ENCODE measurements around the gene TMEM72. TPM values are rescaled to one million over a fixed set of nuclear protein-coding genes. Genes with fewer than 3 reads are reported as not detected.

The TMEM72 gene
- total and polyA plus RNA-seq, 2 donors (not counting 3 experiments of a cell fraction or from before 2014, with no cell fraction given), result not detected

- Histone ChIP-seq H3K27me3 (ENCODE audit: control insufficient read depth in 2 of 2, insufficient read depth in 2 of 2, low read length in 2 of 2) (no peaks in the 10 kb centered on the region), H3K4me3 (replicated peaks in 1 of 3; ENCODE audit: insufficient read depth in 1 of 3, low read depth in 1 of 3, low read length in 3 of 3) (peak within 1 kb of the TSS; percentile 40 to 85 (median 74)), H3K27ac (ENCODE audit: insufficient read depth, low read depth, low read length) (peak within 1 kb of the TSS; percentile 57), H3K4me1 (ENCODE audit: control insufficient read depth, extremely low read depth, insufficient read depth, low read length) (peaks cover 11% of the 10 kb centered on the region), H3K9me3 (replicated peaks; ENCODE audit: control insufficient read depth, insufficient read depth, low read length) (no peaks in the 10 kb centered on the region), H3K79me2 (ENCODE audit: control insufficient read depth, insufficient read depth, low read length) (no peaks in the 10 kb centered on the region), H3K36me3 (ENCODE audit: control insufficient read depth in 2 of 2, extremely low read depth in 1 of 2, insufficient read depth in 2 of 2, low read length in 2 of 2) (no peaks in the 10 kb centered on the region), H3K4me2 (ENCODE audit: insufficient read depth, low read length) (peak within 1 kb of the TSS; percentile 65), H3K9ac (replicated peaks; ENCODE audit: extremely low read depth, insufficient read depth, low read length) (peak within 1 kb of the TSS; percentile 73), H3K9me1 (replicated peaks; ENCODE audit: control insufficient read depth, extremely low read depth, insufficient read depth, low read length) (no peaks in the 10 kb centered on the region), H2AFZ (ENCODE audit: low read depth, low read length) (peak within 1 kb of the TSS; percentile 100), H4K20me1 (replicated peaks; ENCODE audit: control insufficient read depth, extremely low read depth, insufficient read depth, low read length) (no peaks in the 10 kb centered on the region)
- ChIA-PET POLR2A (no interaction called here), CTCF (interaction anchor here (0.8 to 1.5 kb wide), 2 partner anchors 22 to 27 kb away, joined by 3 to 6 read pairs; no protein-coding TSS in a partner anchor)
- DNase-seq (ENCODE audit: low read depth, low spot score), result peak; percentile 90
- intact Hi-C loops (cut with micrococcal nuclease) (loop anchor here (1.0 kb wide), 2 partner anchors 16 to 42 kb away; no protein-coding TSS in a partner anchor), dilution Hi-C loops (cut with MboI; ENCODE audit: extremely low pct_ligation_motif_present, low sequenced_read_pairs) (no loop called here)
- TF ChIP-seq MYC (IDR thresholded peaks at IDR 0.05; ENCODE audit: low read depth, low read length) (no peak), POLR2A (IDR thresholded peaks at IDR 0.05; ENCODE audit: low read depth, low read length) (peak; percentile 82), GATA2 (IDR thresholded peaks at IDR 0.05; ENCODE audit: insufficient read depth, insufficient read length, low read depth, low read length) (no peak), POLR2AphosphoS5 (IDR thresholded peaks at IDR 0.05; ENCODE audit: insufficient read depth, low read depth, low read length) (peak; percentile 76), MAX (IDR thresholded peaks at IDR 0.05; ENCODE audit: insufficient read depth, insufficient read length) (no peak), FOS (IDR thresholded peaks at IDR 0.05; ENCODE audit: borderline replicate concordance, insufficient read depth, low read length) (no peak), CTCF (IDR thresholded peaks at IDR 0.05; ENCODE audit: extremely low read depth in 1 of 2, insufficient read depth in 1 of 2, low read depth in 1 of 2, low read length in 2 of 2) (no peak), EZH2 (IDR thresholded peaks at IDR 0.05; ENCODE audit: borderline replicate concordance, low read depth, low read length, severe bottlenecking) (no peak), JUN (IDR thresholded peaks at IDR 0.05; ENCODE audit: borderline replicate concordance, insufficient read depth, insufficient read length, low read depth) (no peak)
- TSS peak; percentile 52 for BruUV-seq (replicated peaks)
- peak; percentile 83 for FAIRE-seq
These were observed 48.3 kb downstream of the TMEM72 start, which contains the start of gene RASSF4 for GRCh38 chr10:44959247-44960087. Gene RASSF4, plus strand, starts transcription at chr10:44959802. Its CDS starts 10,401 bp downstream, at chr10:44970203.
